Measurements from ENCODE around the gene GNL3L. TPM values are rescaled to one million over a fixed set of nuclear protein-coding genes. Genes with fewer than 3 reads are reported as not detected.
"Not testable (repeated sequence)": the region's sequence is repeated elsewhere in the genome, so short reads cannot be mapped to it uniquely, and the experiment has no call there.

GNL3L gene
- polyA plus RNA-seq (ENCODE audit: insufficient read depth in 1 of 5, insufficient read length in 5 of 5, low replicate concordance in 1 of 5), result 10 to 100 TPM; 13.5 to 23.6 (median 17.1) TPM
- long read RNA-seq, donor 1, partial matches to known transcripts, result 0 of 2 reads
- long read RNA-seq, donor 1, other reads (novel, unspliced or antisense), result 0 of 2 reads
- long read RNA-seq, donor 2, partial matches to known transcripts, result 12 of 12 reads
- long read RNA-seq, donor 2, other reads (novel, unspliced or antisense), result 0 of 12 reads
- long read RNA-seq, donor 3, result 0 reads
- long read RNA-seq, donor 4, result 0 reads
- long read RNA-seq, donor 5, result 0 reads
- long read RNA-seq, donor 6, partial matches to known transcripts, result 0 of 3 reads
- long read RNA-seq, donor 6, other reads (novel, unspliced or antisense), result 0 of 3 reads
- long read RNA-seq, donor 7, result 0 reads
- long read RNA-seq, donor 8, result 0 reads

GRCh38 chrX:54529552-54530356, at the start of gene GNL3L:
Gene GNL3L (plus strand): TSS chrX:54530219. CDS start chrX:54532567, 2,348 bp downstream.
- peak; percentile 83 to 87 for DNase-seq

GRCh38 chrX:54482839-54483593, 47.0 kb upstream of the GNL3L start:
- DNase-seq, result no peak

- no peak for DNase-seq
Measured at GRCh38 chrX:54483946-54484345, 46.1 kb upstream of the GNL3L start.

GRCh38 chrX:54484666-54485065, 45.4 kb upstream of the GNL3L start:
- DNase-seq, result no peak

- not testable (repeated sequence) for DNase-seq
Measured at GRCh38 chrX:54489819-54490218, 40.2 kb upstream of the GNL3L start.

GRCh38 chrX:54492340-54492739, 37.7 kb upstream of the GNL3L start:
- DNase-seq, result no peak

GRCh38 chrX:54494166-54494988, 35.6 kb upstream of the GNL3L start:
- DNase-seq, result no peak

GRCh38 chrX:54494989-54495813, 34.8 kb upstream of the GNL3L start:
- DNase-seq, result no peak

- DNase-seq, result peak; percentile 70
Measured at GRCh38 chrX:54495814-54496516, 34.1 kb upstream of the GNL3L start, which contains the start of gene FGD1. Gene FGD1 (minus strand): TSS chrX:54496234. CDS start chrX:54495432, 802 bp downstream.

- DNase-seq, result no peak
Measured at GRCh38 chrX:54496517-54496852, 33.5 kb upstream of the GNL3L start.

GRCh38 chrX:54496936-54497335, 33.1 kb upstream of the GNL3L start:
- no peak for DNase-seq

- DNase-seq, result no peak
Measured at GRCh38 chrX:54509400-54509799, 20.6 kb upstream of the GNL3L start.

GRCh38 chrX:54529151-54529550, 868 bp upstream of the GNL3L start:
- DNase-seq, result no peak

GRCh38 chrX:54530357-54530900, 410 bp downstream of the GNL3L start:
- no peak for DNase-seq

- DNase-seq, result no peak
Measured at GRCh38 chrX:54534271-54534670, 4.3 kb downstream of the GNL3L start.

- no peak for DNase-seq
Measured at GRCh38 chrX:54540289-54540688, 10.3 kb downstream of the GNL3L start.

- not testable (repeated sequence) for DNase-seq
Measured at GRCh38 chrX:54542239-54542638, 12.2 kb downstream of the GNL3L start.

GRCh38 chrX:54550821-54551220, 20.8 kb downstream of the GNL3L start:
- DNase-seq, result no peak

GRCh38 chrX:54551801-54552200, 21.8 kb downstream of the GNL3L start:
- no peak for DNase-seq
